SHP77 treated with DMSO at 0.1 percent for 48 hours (cell line): ENCODE results near the gene SH3RF3.

ENCODE experiments used
- DNase-seq: peaks from one replicate; lab custom pipeline; 2025; lab: John Stamatoyannopoulos, UW

Gene SH3RF3

GRCh38 chr2:109139865-109140396, 10.9 kb downstream of the SH3RF3 start:
- DNase-seq, result no peak

GRCh38 chr2:109141006-109141600, 12.1 kb downstream of the SH3RF3 start:
- DNase-seq, result no peak

- DNase-seq, result no peak
Measured at GRCh38 chr2:109141727-109142283, 12.8 kb downstream of the SH3RF3 start.

- no peak for DNase-seq
Measured at GRCh38 chr2:109142416-109143210, 13.6 kb downstream of the SH3RF3 start.

- DNase-seq, result no peak
Measured at GRCh38 chr2:109143214-109144187, 14.5 kb downstream of the SH3RF3 start.

GRCh38 chr2:109144271-109144670, 15.3 kb downstream of the SH3RF3 start:
- DNase-seq, result no peak

GRCh38 chr2:109144721-109145120, 15.7 kb downstream of the SH3RF3 start:
- DNase-seq, result no peak

- no peak for DNase-seq
Measured at GRCh38 chr2:109145286-109145685, 16.3 kb downstream of the SH3RF3 start.

GRCh38 chr2:109147405-109147804, 18.4 kb downstream of the SH3RF3 start:
- DNase-seq, result no peak

GRCh38 chr2:109148117-109148746, 19.2 kb downstream of the SH3RF3 start:
- no peak for DNase-seq

GRCh38 chr2:109148991-109149645, 20.1 kb downstream of the SH3RF3 start:
- no peak for DNase-seq

- no peak for DNase-seq
Measured at GRCh38 chr2:109150559-109150958, 21.6 kb downstream of the SH3RF3 start.

- DNase-seq, result no peak
Measured at GRCh38 chr2:109151519-109151918, 22.5 kb downstream of the SH3RF3 start.

GRCh38 chr2:109153005-109153784, 24.2 kb downstream of the SH3RF3 start:
- no peak for DNase-seq

GRCh38 chr2:109153807-109154206, 24.8 kb downstream of the SH3RF3 start:
- DNase-seq, result no peak

- no peak for DNase-seq
Measured at GRCh38 chr2:109154226-109154625, 25.2 kb downstream of the SH3RF3 start.

GRCh38 chr2:109155553-109156451, 26.8 kb downstream of the SH3RF3 start:
- no peak for DNase-seq

- no peak for DNase-seq
Measured at GRCh38 chr2:109157563-109158105, 28.6 kb downstream of the SH3RF3 start.

GRCh38 chr2:109158237-109158636, 29.2 kb downstream of the SH3RF3 start:
- no peak for DNase-seq
